SH-SY5Y (cell line): Measurements from ENCODE around the gene ENOX1.

ENCODE experiments used
- GATA2 ChIP-seq: IDR thresholded peaks from 2 replicates; pipeline ENCODE4 v1.6.1; 2011; ENCODE audit warnings: mild to moderate bottlenecking, low read depth, low read length
- GATA3 ChIP-seq: IDR thresholded peaks from 2 replicates; pipeline ENCODE4 v1.6.1; 2011; ENCODE audit warnings: low read depth, mild to moderate bottlenecking, low read length, moderate library complexity

GRCh38 chr13:43782686-43783085 lies 4.1 kb downstream of the ENOX1 start:
- no peak for TF ChIP-seq GATA2
- TF ChIP-seq GATA3: no peak
